ENCODE results near the gene PTGIR. TPM values are rescaled to one million over a fixed set of nuclear protein-coding genes. Genes with fewer than 3 reads are reported as not detected.

The PTGIR gene
- total RNA-seq, 1 experiment from 2014 or later, result not detected

- ChIA-PET CTCF (interaction anchor here (0.6 kb wide), 1 partner anchor 569 kb away, joined by 6 read pairs; no protein-coding TSS in a partner anchor), POLR2A (ENCODE audit: low non-redundant PET) (no interaction called here)
- Histone ChIP-seq H3K27ac (ENCODE audit: low read depth, low read length, poor library complexity, severe bottlenecking) (no peak overlapping the region), H3K36me3 (ENCODE audit: insufficient read depth, low read length, poor library complexity, severe bottlenecking) (no peaks in the 10 kb centered on the region), H3K4me1 (ENCODE audit: insufficient read depth, low read length, poor library complexity, severe bottlenecking) (peaks cover 37% of the 10 kb centered on the region), H3K27me3 (replicated peaks; ENCODE audit: insufficient read depth, low read depth, low read length, poor library complexity) (no peaks in the 10 kb centered on the region), H3K9me3 (ENCODE audit: low read depth, low read length, poor library complexity, severe bottlenecking) (no peaks in the 10 kb centered on the region), H3K4me3 (ENCODE audit: low read depth, low read length, poor library complexity, severe bottlenecking) (peak overlapping the region; percentile 48)
- intact Hi-C loops (cut with micrococcal nuclease; ENCODE audit: unreplicated experiment), result loop anchor here (2.0 kb wide), 1 partner anchor 26 kb away; the partner anchor contains the start of gene DACT3
- BruUV-seq (replicated peaks), result no TSS peak
- no peak for DNase-seq (ENCODE audit: low spot score)
- TF ChIP-seq CTCF (conservative IDR thresholded peaks at IDR 0.05; ENCODE audit: low read depth, low read length) (no peak), EZH2 (IDR thresholded peaks at IDR 0.05; ENCODE audit: borderline replicate concordance, low read depth, low read length, poor library complexity, severe bottlenecking) (no peak)
Observed at GRCh38 chr19:46634656-46635218, 9.8 kb upstream of the PTGIR start.

GRCh38 chr19:46634045-46634655 lies 9.3 kb upstream of the PTGIR start:
- Histone ChIP-seq H3K9me3 (ENCODE audit: low read depth, low read length, poor library complexity, severe bottlenecking) (no peaks in the 10 kb centered on the region), H3K4me1 (ENCODE audit: insufficient read depth, low read length, poor library complexity, severe bottlenecking) (peaks cover 33% of the 10 kb centered on the region), H3K27me3 (replicated peaks; ENCODE audit: insufficient read depth, low read depth, low read length, poor library complexity) (no peaks in the 10 kb centered on the region), H3K36me3 (ENCODE audit: insufficient read depth, low read length, poor library complexity, severe bottlenecking) (no peaks in the 10 kb centered on the region), H3K27ac (ENCODE audit: low read depth, low read length, poor library complexity, severe bottlenecking) (no peak overlapping the region), H3K4me3 (ENCODE audit: low read depth, low read length, poor library complexity, severe bottlenecking) (peak overlapping the region; percentile 48)
- CTCF ChIA-PET, result interaction anchor here (0.6 kb wide), 1 partner anchor 568 kb away, joined by 6 read pairs; no protein-coding TSS in a partner anchor
- DNase-seq (ENCODE audit: low spot score), result peak; percentile 86
- intact Hi-C loops (cut with micrococcal nuclease; ENCODE audit: unreplicated experiment), result loop anchor here (2.0 kb wide), 1 partner anchor 27 kb away; the partner anchor contains the start of gene DACT3
- POLR2A ChIA-PET (ENCODE audit: low non-redundant PET), result no interaction called here
- TF ChIP-seq CTCF (conservative IDR thresholded peaks at IDR 0.05; ENCODE audit: low read depth, low read length) (no peak), EZH2 (IDR thresholded peaks at IDR 0.05; ENCODE audit: borderline replicate concordance, low read depth, low read length, poor library complexity, severe bottlenecking) (no peak)
- BruUV-seq (replicated peaks), result no TSS peak

- BruUV-seq (replicated peaks), result no TSS peak
- DNase-seq (ENCODE audit: low spot score), result no peak
- ChIA-PET CTCF (interaction anchor here (0.7 kb wide), 1 partner anchor 28 kb away, joined by 3 read pairs; no protein-coding TSS in a partner anchor), POLR2A (ENCODE audit: low non-redundant PET) (no interaction called here)
- no peak overlapping the region for H3K4me3 ChIP-seq (ENCODE audit: low read depth, low read length, poor library complexity, severe bottlenecking)
- no peaks in the 10 kb centered on the region for H3K9me3 ChIP-seq (ENCODE audit: low read depth, low read length, poor library complexity, severe bottlenecking)
- no peaks in the 10 kb centered on the region for H3K27me3 ChIP-seq (replicated peaks; ENCODE audit: insufficient read depth, low read depth, low read length, poor library complexity)
- TF ChIP-seq CTCF (conservative IDR thresholded peaks at IDR 0.05; ENCODE audit: low read depth, low read length) (no peak), EZH2 (IDR thresholded peaks at IDR 0.05; ENCODE audit: borderline replicate concordance, low read depth, low read length, poor library complexity, severe bottlenecking) (no peak)
- intact Hi-C loops (cut with micrococcal nuclease; ENCODE audit: unreplicated experiment), result no loop called here
- no peak overlapping the region for H3K27ac ChIP-seq (ENCODE audit: low read depth, low read length, poor library complexity, severe bottlenecking)
- H3K4me1 ChIP-seq (ENCODE audit: insufficient read depth, low read length, poor library complexity, severe bottlenecking), result peaks cover 33% of the 10 kb centered on the region
- H3K36me3 ChIP-seq (ENCODE audit: insufficient read depth, low read length, poor library complexity, severe bottlenecking), result no peaks in the 10 kb centered on the region
Observed at GRCh38 chr19:46633130-46633529, 8.2 kb upstream of the PTGIR start.

Data from A673 (cell line).